ENCODE measurements around the gene TMEM132E.

The TMEM132E gene

DNA sequence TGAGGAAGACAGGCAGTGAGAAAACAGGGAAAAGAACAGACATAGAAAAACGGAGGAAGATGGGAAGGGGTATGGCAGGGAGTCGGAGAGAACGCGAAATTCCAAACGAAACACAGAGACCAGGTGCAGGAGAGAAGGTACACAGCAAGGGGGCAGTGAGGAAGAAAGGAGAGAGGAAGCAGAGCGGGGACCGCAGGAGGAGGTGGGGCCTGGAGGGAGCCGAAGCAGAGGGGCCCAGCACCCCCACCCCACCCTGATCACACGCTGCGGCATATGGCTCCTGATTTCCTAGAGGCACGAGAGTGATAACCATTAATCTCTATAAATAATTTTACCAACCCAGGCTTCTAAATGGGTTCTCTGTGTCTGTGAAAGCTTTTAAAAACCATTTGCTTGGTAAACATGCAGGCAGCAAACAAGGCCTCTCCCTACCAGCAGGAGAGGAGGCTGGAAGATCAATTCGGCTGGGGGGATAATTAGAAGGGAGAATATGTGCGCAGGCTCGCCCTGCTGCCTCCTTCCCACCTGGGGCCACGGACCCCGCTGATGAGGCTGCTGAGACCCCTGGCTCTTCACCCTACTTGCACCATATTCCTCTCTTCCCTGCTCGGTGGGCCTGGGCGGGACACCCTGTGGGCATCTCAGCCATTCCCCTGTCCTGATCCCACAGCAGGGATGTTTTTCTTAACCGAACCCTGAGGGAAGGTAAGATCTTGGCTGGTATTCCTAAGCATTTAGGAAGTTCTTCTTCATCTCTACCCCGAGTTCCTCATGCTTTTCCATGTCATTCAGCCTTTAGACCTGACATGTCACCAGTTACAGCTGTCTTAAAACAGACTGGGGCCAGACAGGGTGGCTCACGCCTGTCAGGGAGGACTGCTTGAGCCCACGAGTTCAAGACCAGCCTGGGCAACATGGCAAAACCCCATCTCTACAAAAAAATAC is 86.7 kb downstream of the TMEM132E start:
- DNase-seq = peak; percentile 87

DNA sequence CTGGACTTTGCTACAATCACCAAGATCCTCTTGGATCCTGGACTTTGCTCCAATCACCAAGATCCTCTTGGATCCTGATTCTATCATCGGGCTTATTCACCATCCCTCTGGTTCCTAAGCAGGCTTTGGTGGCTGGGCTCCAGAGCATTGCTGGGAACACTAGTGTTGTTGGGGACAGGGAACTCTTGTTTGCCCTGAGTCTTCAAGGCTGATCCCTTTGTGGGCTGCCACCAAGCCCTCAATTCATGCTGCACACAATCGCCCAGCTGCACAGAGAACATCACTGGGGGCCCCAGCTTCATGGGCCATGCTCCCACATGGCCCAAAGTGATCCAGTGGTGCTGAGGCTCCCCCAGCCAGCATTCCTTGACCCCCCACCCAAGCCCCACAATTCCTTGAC is 88.3 kb downstream of the TMEM132E start:
- DNase-seq = no peak

DNA sequence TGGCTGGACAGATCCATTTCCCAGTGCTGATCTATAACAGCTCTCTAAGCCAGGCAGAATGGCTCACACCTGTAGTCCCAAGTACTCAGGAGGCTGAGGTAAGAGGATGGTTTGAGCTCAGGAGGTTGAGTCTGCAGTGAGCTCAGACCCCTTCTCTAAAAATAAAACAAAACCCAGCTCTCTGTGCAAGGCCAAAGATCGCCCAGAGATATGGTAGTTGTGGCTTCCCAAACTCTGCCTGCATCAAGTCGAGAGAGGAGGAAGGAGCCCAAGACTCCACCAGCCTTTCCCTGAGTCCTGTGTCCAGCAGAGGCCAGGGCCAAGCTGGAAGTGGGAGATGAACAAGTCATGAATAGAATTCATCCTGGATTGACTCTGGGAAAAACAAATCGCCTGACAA is 88.8 kb downstream of the TMEM132E start:
- no peak for DNase-seq

DNA sequence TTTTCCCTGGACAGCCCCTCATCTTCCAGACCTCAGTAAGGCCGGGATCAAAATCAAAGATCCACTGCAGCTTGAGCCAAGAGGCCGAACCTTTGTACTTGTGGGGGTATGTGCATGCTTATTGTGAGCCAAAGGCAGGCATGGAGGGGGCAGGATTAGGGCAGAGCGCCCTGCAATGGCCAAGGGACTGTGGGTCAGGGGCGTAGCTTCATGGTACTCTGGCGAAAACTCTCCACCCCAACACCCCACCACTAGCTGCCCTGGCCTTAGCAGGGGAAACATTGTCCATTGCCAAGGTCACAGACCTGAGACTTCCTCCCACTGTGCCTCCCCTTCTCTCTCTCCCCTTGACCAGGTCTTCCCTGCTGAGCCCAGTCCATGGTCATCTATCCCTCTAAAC is 90.1 kb downstream of the TMEM132E start:
- DNase-seq = no peak

DNA sequence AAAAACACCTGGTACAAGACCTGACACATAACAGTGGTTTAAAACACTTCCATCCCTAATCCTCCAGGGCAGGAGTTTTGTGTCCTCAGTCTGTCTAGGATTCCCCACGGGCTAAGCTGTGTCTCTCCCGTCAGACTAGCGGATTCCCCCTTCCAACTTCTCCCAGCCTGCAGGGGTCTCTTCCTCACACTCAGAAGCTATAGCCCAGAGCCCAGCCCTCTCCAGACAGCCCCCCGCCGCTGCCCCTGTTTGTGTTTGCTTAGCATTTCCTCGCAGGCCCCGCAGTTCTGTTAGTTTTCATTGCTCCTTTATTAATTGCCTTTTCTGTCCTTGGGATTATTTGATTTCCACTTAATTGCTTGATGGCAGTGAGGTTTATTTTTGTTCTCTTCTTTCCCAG is 91.2 kb downstream of the TMEM132E start:
- peak; percentile 32 for DNase-seq

DNA sequence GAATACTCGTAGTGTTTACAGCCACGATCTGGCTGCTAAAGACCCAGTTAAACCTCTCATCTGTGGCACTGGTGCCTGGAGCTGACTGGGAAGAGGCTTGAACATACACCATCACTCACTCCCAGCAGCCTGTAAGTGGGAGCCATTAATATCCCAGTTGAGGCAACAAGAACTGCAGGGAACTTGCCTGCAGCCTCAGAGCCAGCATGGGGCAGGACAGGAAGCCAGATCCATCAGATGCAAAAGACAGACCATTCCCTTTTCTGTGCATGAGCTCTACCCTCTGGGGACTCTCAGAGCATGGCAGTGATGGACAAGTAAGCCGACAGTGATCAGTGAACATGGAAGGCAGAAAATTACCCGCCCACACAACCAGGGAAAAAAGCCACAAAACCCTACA is 91.8 kb downstream of the TMEM132E start:
- no peak for DNase-seq

DNA sequence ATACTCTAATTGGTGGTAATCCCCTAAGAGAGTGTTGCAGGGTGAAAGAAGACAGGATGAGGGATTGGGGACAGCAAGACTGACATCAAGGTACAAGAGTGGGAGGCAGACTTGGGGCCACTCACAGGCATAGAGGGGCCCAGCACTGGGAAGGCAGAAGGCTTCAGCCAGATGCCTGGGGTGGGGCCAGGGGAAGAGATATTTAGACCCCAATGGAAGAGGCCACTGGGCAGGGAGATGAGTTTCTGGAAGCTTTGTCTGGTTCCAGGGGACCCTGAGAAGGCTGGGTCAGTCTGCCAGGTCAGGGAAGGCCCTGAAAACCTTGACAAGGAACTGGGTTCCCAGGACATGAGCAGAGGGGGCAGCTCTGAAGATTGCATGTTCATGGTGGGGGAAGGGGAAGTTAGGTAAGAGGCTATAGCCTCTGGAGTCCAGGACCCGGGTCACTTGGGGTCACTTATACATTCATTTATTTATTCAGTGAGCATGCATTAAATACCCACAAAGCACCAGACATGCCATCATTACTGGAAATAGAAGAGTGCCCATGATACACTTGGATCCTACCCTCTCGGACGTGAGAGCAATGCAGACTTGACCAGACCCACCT is 92.9 kb downstream of the TMEM132E start:
- no peak for DNase-seq

DNA sequence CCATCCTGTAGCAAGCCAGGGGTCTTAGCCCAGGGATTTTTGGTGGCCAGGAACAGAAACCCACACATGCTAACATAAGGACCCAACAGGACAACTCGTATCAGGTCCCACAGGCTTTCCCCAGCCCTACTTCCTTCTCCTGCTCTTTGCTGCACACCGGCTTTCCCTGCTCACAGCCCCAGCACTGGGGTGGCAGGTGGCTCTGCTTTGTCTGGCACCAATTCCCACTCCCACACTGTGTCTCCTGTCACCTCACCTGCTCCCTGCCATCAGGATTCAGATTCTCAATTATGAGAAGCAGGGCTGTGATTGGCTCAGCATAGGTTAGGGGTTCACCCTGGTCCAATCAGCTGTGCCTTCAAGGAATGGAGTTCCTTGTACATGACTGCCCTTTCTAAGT is 94.1 kb downstream of the TMEM132E start:
- DNase-seq = no peak

DNA sequence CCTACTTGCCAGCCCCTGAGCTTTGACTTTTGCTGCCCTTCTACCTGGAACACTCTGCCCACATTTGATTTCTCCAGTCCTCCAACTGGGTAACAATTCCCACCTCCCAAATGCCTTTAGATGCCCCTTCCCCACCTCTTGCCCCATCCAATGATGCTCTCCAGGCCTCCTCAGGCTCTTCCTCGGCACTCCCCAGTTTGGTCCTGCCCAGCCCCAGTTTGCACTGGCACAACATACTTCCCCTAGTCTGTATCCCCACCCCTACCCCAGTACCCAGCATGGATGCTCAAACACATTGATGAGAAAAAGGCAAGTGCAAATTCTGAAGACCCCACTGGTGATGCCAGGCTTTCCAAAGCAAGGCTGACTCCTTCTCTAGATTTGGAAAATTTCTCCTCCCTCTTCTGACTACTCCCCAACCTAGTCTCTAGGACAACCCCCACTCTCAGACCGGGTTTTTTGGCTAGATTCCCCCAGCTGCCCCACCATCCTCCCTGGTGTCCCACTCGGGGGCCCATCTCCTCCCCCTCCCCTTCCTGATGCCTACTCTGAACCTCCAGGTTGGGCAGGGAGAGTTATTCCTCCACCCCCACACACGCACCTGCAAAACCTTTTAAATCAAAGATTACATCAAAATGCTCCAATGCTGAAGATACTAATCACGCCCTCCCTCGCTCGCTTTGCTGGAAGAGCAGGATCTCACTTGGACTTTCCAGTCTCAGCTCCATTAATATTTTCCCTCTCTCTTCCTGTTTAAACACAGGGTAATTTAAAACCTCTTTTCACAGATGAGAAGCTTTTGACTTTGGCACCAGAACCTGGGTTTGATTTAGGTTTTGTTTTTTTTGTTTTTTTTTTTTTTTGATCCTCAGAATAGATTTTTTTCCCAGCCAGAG is 94.9 kb downstream of the TMEM132E start:
- DNase-seq = no peak

DNA sequence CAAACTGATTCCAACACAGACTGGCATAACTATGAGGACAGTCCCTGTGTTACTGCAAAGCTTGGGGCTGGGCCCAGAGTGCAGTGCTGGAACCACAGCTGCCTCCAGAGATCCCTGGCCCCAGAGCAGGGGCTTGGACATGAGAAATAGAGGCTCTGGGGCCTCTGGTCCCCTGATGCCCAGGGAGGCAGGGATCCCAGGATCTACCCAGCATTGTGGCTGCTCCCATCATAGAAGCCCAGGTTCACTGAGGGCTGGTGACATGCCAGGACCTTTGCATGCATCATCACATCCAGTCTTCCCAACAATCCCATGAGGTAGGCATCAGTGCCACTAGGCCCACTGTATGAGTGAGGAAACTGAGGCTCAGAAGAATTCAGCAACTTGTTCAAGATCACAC is 95.8 kb downstream of the TMEM132E start:
- DNase-seq = no peak

DNA sequence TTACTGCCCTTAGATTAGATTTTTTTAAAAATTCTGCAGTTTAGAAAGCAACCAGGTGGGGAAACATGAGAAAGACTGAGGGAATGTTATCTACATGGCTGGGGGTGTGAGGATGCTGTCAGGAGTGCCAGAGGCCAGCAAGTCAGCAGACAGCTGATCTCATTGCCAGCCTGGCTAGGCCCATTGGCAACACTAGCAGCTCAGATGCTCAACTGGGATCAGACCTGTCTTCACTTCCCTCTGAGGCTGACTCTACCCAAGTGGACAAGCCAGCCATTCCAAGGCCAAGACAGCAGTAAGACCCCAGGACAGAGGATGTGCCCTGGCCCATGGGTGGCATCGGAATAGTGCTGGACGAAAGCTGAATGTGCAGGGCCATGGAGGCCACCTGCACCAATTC is 96.2 kb downstream of the TMEM132E start:
- no peak for DNase-seq

DNA sequence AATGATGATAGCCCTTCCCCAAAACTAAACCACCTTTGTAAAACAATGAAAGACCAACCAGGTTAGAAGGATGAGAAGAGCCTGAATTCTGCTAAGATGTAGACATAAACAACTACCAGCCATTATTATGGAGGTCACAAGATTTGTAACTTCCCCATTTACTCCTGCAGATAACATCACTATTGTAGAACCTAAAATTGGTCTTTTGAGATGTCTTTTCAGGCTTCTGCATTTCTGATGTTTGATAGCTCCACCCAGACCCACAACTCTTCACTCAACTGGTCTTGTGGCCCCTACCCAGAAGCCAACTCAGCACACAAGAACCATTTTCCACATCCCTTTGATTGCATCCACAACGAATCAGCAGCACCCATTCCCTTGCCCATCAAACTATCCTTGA is 100.8 kb downstream of the TMEM132E start:
- DNase-seq = no peak

DNA sequence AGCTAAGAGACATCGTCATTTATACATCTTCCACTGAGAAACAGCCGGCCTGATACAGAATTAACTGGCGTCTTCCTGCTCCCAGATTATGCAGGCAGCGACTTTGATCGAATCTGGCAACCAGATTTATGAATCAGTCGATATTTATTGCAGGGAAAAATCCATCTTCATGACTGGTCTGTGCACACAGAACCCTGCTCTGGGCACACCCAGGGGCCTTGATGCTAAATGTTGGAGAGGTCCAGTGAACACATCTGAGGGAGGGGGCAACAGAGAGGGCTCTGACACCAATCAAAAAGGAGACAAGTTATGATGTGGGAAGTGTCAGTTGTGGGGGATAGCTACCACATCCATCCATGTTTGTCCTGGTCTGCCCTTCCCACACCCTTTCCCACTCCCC is 102.9 kb downstream of the TMEM132E start:
- no peak for DNase-seq

DNA sequence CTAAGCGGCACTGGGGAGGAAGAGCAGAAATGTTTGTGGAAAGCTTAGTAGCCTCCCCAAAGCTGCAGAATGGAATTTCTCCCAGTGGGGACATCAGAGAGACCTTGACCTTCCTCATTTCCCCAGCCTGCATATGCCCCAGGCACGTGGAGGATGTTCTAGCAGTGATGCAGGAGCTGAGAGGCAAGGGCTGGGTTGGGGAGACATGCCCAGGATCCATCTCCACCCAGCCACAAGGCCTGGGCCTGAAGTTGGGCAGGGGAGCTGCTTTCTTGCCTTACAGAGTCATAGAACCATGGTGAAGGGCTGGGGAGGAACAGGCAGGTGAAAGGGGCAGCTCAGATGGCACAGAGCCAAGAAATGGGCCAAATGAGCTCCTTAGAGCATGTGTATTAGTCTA is 104.0 kb downstream of the TMEM132E start:
- DNase-seq = peak; percentile 11

Measured in NCI-H82 (cell line).